ENCODE data around the gene MAP2K1.

The MAP2K1 gene

GRCh38 chr15:66408254-66408653 lies 21.5 kb downstream of the MAP2K1 start:
- DNase-seq (ENCODE audit: low read depth), result no peak
- TF ChIP-seq MAX (IDR thresholded peaks at IDR 0.05; ENCODE audit: low read depth, low read length) (no peak), POLR2A (IDR thresholded peaks at IDR 0.05; ENCODE audit: extremely low read depth, insufficient read length) (no peak), CTCF (IDR thresholded peaks at IDR 0.05; ENCODE audit: low read depth, low read length) (no peak), MYC (IDR thresholded peaks at IDR 0.05; ENCODE audit: low read depth, low read length) (no peak)
- H3K4me3 ChIP-seq (ENCODE audit: low read depth, low read length), result no peak overlapping the region

- H3K4me3 ChIP-seq (ENCODE audit: low read depth, low read length), result no peak overlapping the region
- no peak for DNase-seq (ENCODE audit: low read depth)
- TF ChIP-seq MYC (IDR thresholded peaks at IDR 0.05; ENCODE audit: low read depth, low read length), result no peak
- TF ChIP-seq MAX (IDR thresholded peaks at IDR 0.05; ENCODE audit: low read depth, low read length), result no peak
- no peak for TF ChIP-seq POLR2A (IDR thresholded peaks at IDR 0.05; ENCODE audit: extremely low read depth, insufficient read length)
- TF ChIP-seq CTCF (IDR thresholded peaks at IDR 0.05; ENCODE audit: low read depth, low read length), result no peak
These were observed 22.1 kb downstream of the MAP2K1 start for GRCh38 chr15:66408675-66409282.

GRCh38 chr15:66409565-66410108 lies 22.9 kb downstream of the MAP2K1 start:
- H3K4me3 ChIP-seq (ENCODE audit: low read depth, low read length), result no peak overlapping the region
- TF ChIP-seq MYC (IDR thresholded peaks at IDR 0.05; ENCODE audit: low read depth, low read length) (no peak), CTCF (IDR thresholded peaks at IDR 0.05; ENCODE audit: low read depth, low read length) (no peak), MAX (IDR thresholded peaks at IDR 0.05; ENCODE audit: low read depth, low read length) (no peak), POLR2A (IDR thresholded peaks at IDR 0.05; ENCODE audit: extremely low read depth, insufficient read length) (no peak)
- DNase-seq (ENCODE audit: low read depth), result no peak

GRCh38 chr15:66411190-66411589 lies 24.5 kb downstream of the MAP2K1 start:
- TF ChIP-seq POLR2A (IDR thresholded peaks at IDR 0.05; ENCODE audit: extremely low read depth, insufficient read length), result no peak
- TF ChIP-seq MAX (IDR thresholded peaks at IDR 0.05; ENCODE audit: low read depth, low read length), result no peak
- no peak for TF ChIP-seq CTCF (IDR thresholded peaks at IDR 0.05; ENCODE audit: low read depth, low read length)
- no peak for TF ChIP-seq MYC (IDR thresholded peaks at IDR 0.05; ENCODE audit: low read depth, low read length)
- H3K4me3 ChIP-seq (ENCODE audit: low read depth, low read length), result no peak overlapping the region
- peak; percentile 72 for DNase-seq (ENCODE audit: low read depth)

- DNase-seq (ENCODE audit: low read depth), result no peak
- TF ChIP-seq POLR2A (IDR thresholded peaks at IDR 0.05; ENCODE audit: extremely low read depth, insufficient read length) (no peak), MAX (IDR thresholded peaks at IDR 0.05; ENCODE audit: low read depth, low read length) (no peak), CTCF (IDR thresholded peaks at IDR 0.05; ENCODE audit: low read depth, low read length) (no peak), MYC (IDR thresholded peaks at IDR 0.05; ENCODE audit: low read depth, low read length) (no peak)
- H3K4me3 ChIP-seq (ENCODE audit: low read depth, low read length), result no peak overlapping the region
These were observed 25.5 kb downstream of the MAP2K1 start for GRCh38 chr15:66412220-66412619.

Measured in NB4 (cell line).